B cell (primary cell): ENCODE measurements around the gene ARHGEF17. TPM values are rescaled to one million over a fixed set of nuclear protein-coding genes. Genes with fewer than 3 reads are reported as not detected.
A peak's percentile ranks its signal among the peaks of the same experiment; 100 is the strongest.

ENCODE experiments used
- ATAC-seq: fragments of 200-7000 bp; cut with Tn5 transposase; one replicate; pipeline ENCODE4 v1.10.0; 2021; ENCODE audit warnings: low read depth, mild to moderate bottlenecking, moderate number of reproducible peaks, moderate library complexity
- CTCF ChIA-PET: fragments of 350-600 bp; sonication (Branson Sonifier 250); formaldehyde crosslinking; loops from one replicate; lab custom pipeline; 2021; ENCODE audit warnings: antibody characterized with exemption, inconsistent platforms; lab: Charles Lee
- POLR2A ChIA-PET: fragments of 350-600 bp; sonication (Branson Sonifier 250); formaldehyde crosslinking; loops from one replicate; lab custom pipeline; 2021; ENCODE audit warnings: antibody characterized with exemption; lab: Charles Lee
- DNase-seq: peaks from one replicate; pipeline ENCODE4 v3.0.0; 2013
- H2AFZ ChIP-seq: 2 replicates; pipeline ENCODE4 v1.6.1; 2012; ENCODE audit warnings: mild to moderate bottlenecking, low read depth, low read length; ENCODE audit not compliant: insufficient read depth, poor library complexity, severe bottlenecking
- H3K27ac ChIP-seq, 2 donors: 1 replicate in 1 of 2; 2 replicates in 1 of 2; pipeline ENCODE4 v1.5.1; 2012 to 2013; ENCODE audit warnings: low read length in 2 of 2, mild to moderate bottlenecking in 2 of 2, moderate library complexity in 1 of 2
- H3K27me3 ChIP-seq, 4 experiments: fragments of 200-600 bp in 1 of 4; sonication (generic) in 1 of 4; replicated peaks in 1 of 4; 1 replicate in 2 of 4; 2 replicates in 2 of 4; pipeline versions ENCODE4 v1.6.1 to v1.7.0; 2013 to 2016; ENCODE audit warnings: low read length in 3 of 4, mild to moderate bottlenecking in 2 of 4, mixed read lengths in 1 of 4, moderate library complexity in 1 of 4; ENCODE audit not compliant: insufficient read depth in 4 of 4, control insufficient read depth in 3 of 4; ENCODE audit errors: control extremely low read depth in 1 of 4
- H3K36me3 ChIP-seq, 2 experiments: replicated peaks in 1 of 2; 1 replicate in 1 of 2; 2 replicates in 1 of 2; pipeline versions ENCODE4 v1.6.1 to v1.7.1; 2013; ENCODE audit warnings: low read length in 1 of 2; ENCODE audit not compliant: insufficient read depth in 2 of 2, control insufficient read depth in 1 of 2; ENCODE audit errors: control extremely low read depth in 1 of 2, extremely low read depth in 1 of 2
- H3K4me1 ChIP-seq, 2 donors: fragments of 200-600 bp in 1 of 2; sonication (generic) in 1 of 2; 1 replicate in 1 of 2; 2 replicates in 1 of 2; pipeline versions ENCODE4 v1.5.1 to v1.6.1; 2013 to 2017; ENCODE audit warnings: low read length in 2 of 2; ENCODE audit not compliant: control insufficient read depth in 2 of 2, insufficient read depth in 2 of 2
- H3K4me2 ChIP-seq: replicated peaks from 2 replicates; pipeline ENCODE3; 2012; ENCODE audit warnings: mild to moderate bottlenecking, low read depth, low read length; ENCODE audit not compliant: poor library complexity, severe bottlenecking
- H3K4me3 ChIP-seq, 5 experiments: fragments of 200-600 bp in 1 of 5; sonication (generic) in 1 of 5; 1 replicate in 3 of 5; 2 replicates in 2 of 5; pipeline versions ENCODE4 v1.5.1 to v1.7.0; 2011 to 2016; ENCODE audit warnings: low read length in 4 of 5, mild to moderate bottlenecking in 4 of 5, low read depth in 2 of 5, control low read depth in 1 of 5, moderate library complexity in 1 of 5; ENCODE audit not compliant: insufficient read depth in 1 of 5; ENCODE audit errors: control extremely low read depth in 1 of 5, extremely low read depth in 1 of 5
- H3K79me2 ChIP-seq: fragments of 200-600 bp; sonication (generic); one replicate; pipeline ENCODE4 v1.6.0; 2016; ENCODE audit warnings: low read length; ENCODE audit not compliant: control insufficient read depth, insufficient read depth
- H3K9ac ChIP-seq: fragments of 200-600 bp; sonication (generic); 2 replicates; pipeline ENCODE4 v1.6.1; 2017; ENCODE audit warnings: mild to moderate bottlenecking, low read length, moderate library complexity
- H3K9me3 ChIP-seq, 3 donors: one replicate each; pipeline versions ENCODE4 v1.6.1 to v1.7.1; 2013; ENCODE audit warnings: low read length in 2 of 3; ENCODE audit not compliant: control insufficient read depth in 2 of 3, insufficient read depth in 1 of 3; ENCODE audit errors: control extremely low read depth in 1 of 3
- H4K20me1 ChIP-seq: 2 replicates; pipeline ENCODE4 v1.6.0; 2012; ENCODE audit warnings: mild to moderate bottlenecking, low read length; ENCODE audit not compliant: insufficient read depth, control insufficient read depth, poor library complexity, severe bottlenecking
- H3K27ac Mint-ChIP-seq: one replicate; pipeline ENCODE4 v1.8.0; 2021; ENCODE audit warnings: mixed read lengths
- H3K27me3 Mint-ChIP-seq: one replicate; pipeline ENCODE4 v1.8.0; 2021; ENCODE audit warnings: mixed read lengths
- H3K4me1 Mint-ChIP-seq: one replicate; pipeline ENCODE4 v1.8.0; 2021; ENCODE audit warnings: mixed read lengths
- H3K4me3 Mint-ChIP-seq: one replicate; pipeline ENCODE4 v1.8.0; 2021; ENCODE audit warnings: mixed read lengths
- H3K9me3 Mint-ChIP-seq: one replicate; pipeline ENCODE4 v1.8.0; 2022; ENCODE audit warnings: mixed read lengths; ENCODE audit not compliant: insufficient read depth
- CTCF ChIP-seq: fragments of 200-600 bp; IDR thresholded peaks from one replicate; pipeline ENCODE4 v1.8.0; 2022; ENCODE audit warnings: antibody characterized with exemption, mild to moderate bottlenecking
- EZH2 ChIP-seq: IDR thresholded peaks from 2 replicates; pipeline ENCODE4 v1.6.1; 2012; ENCODE audit warnings: borderline replicate concordance, low read depth, mild to moderate bottlenecking, moderate library complexity, low read length; ENCODE audit not compliant: insufficient read depth, poor library complexity, severe bottlenecking
- WGBS: methylation state at CpG from one replicate; pipeline ENCODE4 v1.1.5; 2013; ENCODE audit warnings: missing lambda C conversion rate; ENCODE audit not compliant: insufficient coverage; 5-methylcytosine and 5-hydroxymethylcytosine counted together
- intact Hi-C: fragments of 100-400 bp; cut with micrococcal nuclease; formaldehyde crosslinking; loops from one replicate; pipeline ENCODE4 v1.10.0; 2022
- polyA plus RNA-seq: library from polyadenylated mRNA; depleted of rRNA; stranded (reverse); fragments of >200 nt; gene quantifications from 2 replicates; pipeline ENCODE4 v1.2.3, GENCODE V29; 2012
- total RNA-seq, 2 donors: library from RNA; stranded (reverse); fragments of 120-200 nt in 1 of 2; gene quantifications; 1 replicate in 1 of 2; 2 replicates in 1 of 2; pipeline versions ENCODE4 v1.2.3 to v1.2.4, GENCODE V29; 2013 to 2022

ARHGEF17 gene
- total and polyA plus RNA-seq, 2 donors (not counting 1 experiment from before 2014, with no cell fraction given): 0.05 TPM; not detected in 1

DNA sequence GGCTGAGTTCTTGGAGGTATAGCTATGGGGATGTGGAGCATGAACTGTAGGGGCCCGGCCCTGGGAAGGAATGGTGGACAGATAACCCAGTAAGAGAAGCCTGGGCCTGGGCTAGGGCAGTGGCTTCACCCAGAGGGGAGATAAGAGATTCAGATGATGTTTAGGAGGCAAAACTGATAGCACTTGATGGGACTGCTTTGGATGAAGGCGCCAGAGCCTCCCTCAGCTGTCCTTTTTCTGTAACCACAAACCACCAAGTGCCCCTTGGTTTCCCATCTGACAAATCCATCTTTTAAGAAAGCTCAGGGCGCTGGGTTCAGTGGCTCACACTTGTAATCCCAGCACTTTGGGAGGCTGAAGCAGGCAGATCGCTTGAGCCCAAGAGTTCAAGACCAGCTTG lies 91.6 kb downstream of the ARHGEF17 start:
- no peak overlapping the region for H3K4me2 ChIP-seq
- H3K27me3 ChIP-seq: no peaks in the 10 kb centered on the region
- Mint-ChIP-seq H3K9me3 (no peaks in the 10 kb centered on the region), H3K4me3 (no peak overlapping the region), H3K4me1 (peaks cover 2% of the 10 kb centered on the region), H3K27me3 (no peaks in the 10 kb centered on the region), H3K27ac (peak overlapping the region; percentile 73)
- no peak overlapping the region for H3K9ac ChIP-seq
- no peak overlapping the region for H2AFZ ChIP-seq
- H3K9me3 ChIP-seq: no peaks in the 10 kb centered on the region
- 42% methylated on average over 4 of the region's 4 CpGs for WGBS
- POLR2A ChIA-PET: no interaction called here
- TF ChIP-seq EZH2: no peak
- no peak for TF ChIP-seq CTCF
- peak overlapping the region in 1 of 2 donors; percentile 48 for H3K27ac ChIP-seq
- H3K36me3 ChIP-seq: peaks cover 0 to 47% of the 10 kb centered on the region in 2 experiments
- DNase-seq (no peak), ATAC-seq (no peak)
- intact Hi-C loops: no loop called here
- CTCF ChIA-PET: interaction anchor here (1.4 to 9.4 kb wide), 3 partner anchors 48 to 262 kb away, joined by 4 to 102 read pairs (median 4); no protein-coding TSS in a partner anchor
- H3K4me1 ChIP-seq: no peaks in the 10 kb centered on the region
- peaks cover 16% of the 10 kb centered on the region for H4K20me1 ChIP-seq
- peaks cover 3% of the 10 kb centered on the region for H3K79me2 ChIP-seq
- H3K4me3 ChIP-seq: no peak overlapping the region

- Histone ChIP-seq H3K9me3 (no peaks in the 10 kb centered on the region), H3K27me3 (no peaks in the 10 kb centered on the region), H3K9ac (no peak overlapping the region), H3K4me1 (no peaks in the 10 kb centered on the region), H3K79me2 (no peaks in the 10 kb centered on the region), H3K36me3 (peaks cover 0 to 42% of the 10 kb centered on the region in 2 experiments), H3K27ac (peak overlapping the region in 1 of 2 donors; percentile 14), H2AFZ (no peak overlapping the region), H3K4me2 (no peak overlapping the region), H4K20me1 (peaks cover 9% of the 10 kb centered on the region), H3K4me3 (no peak overlapping the region)
- DNase-seq (peak; percentile 43), ATAC-seq (no peak)
- H3K27ac Mint-ChIP-seq: peak overlapping the region; percentile 79
- POLR2A ChIA-PET: interaction anchor here (1.0 kb wide), 1 partner anchor 16 kb away, joined by 3 read pairs; no protein-coding TSS in a partner anchor
- H3K9me3 Mint-ChIP-seq: no peaks in the 10 kb centered on the region
- no peak for TF ChIP-seq CTCF
- no peak for TF ChIP-seq EZH2
- H3K27me3 Mint-ChIP-seq: no peaks in the 10 kb centered on the region
- WGBS: 85% methylated on average over 2 of the region's 6 CpGs
- intact Hi-C loops: no loop called here
- peaks cover 2% of the 10 kb centered on the region for H3K4me1 Mint-ChIP-seq
- CTCF ChIA-PET: interaction anchor here (0.7 to 9.4 kb wide), 7 partner anchors 10 to 261 kb away, joined by 3 to 102 read pairs (median 4); no protein-coding TSS in a partner anchor
- no peak overlapping the region for H3K4me3 Mint-ChIP-seq
Measured at GRCh38 chr11:73400293-73400692, 92.2 kb downstream of the ARHGEF17 start.
